SK-N-SH (cell line): ENCODE measurements around the gene WEE1.

Experiments used
- EP300 ChIP-seq, 2 experiments: IDR thresholded peaks; 2 replicates each; pipeline versions ENCODE4 v1.4.0 to v1.6.1; 2012; ENCODE audit warnings: borderline replicate concordance in 1 of 2, low read depth in 1 of 2, low read length in 1 of 2
- EZH2phosphoT487 ChIP-seq: fragments of 200-600 bp; sonication (generic); IDR thresholded peaks from 2 replicates; pipeline ENCODE4 v1.6.1; 2017; ENCODE audit warnings: low read depth, mixed run types, mild to moderate bottlenecking, antibody characterized with exemption, moderate library complexity, borderline replicate concordance
- RAD21 ChIP-seq: IDR thresholded peaks from 2 replicates; pipeline ENCODE4 v1.6.1; 2012; ENCODE audit warnings: mild to moderate bottlenecking, low read length
- RFX5 ChIP-seq: IDR thresholded peaks from 2 replicates; pipeline ENCODE4 v1.6.1; 2012; ENCODE audit warnings: mild to moderate bottlenecking, improper control_type of control experiment, low read length
- TCF12 ChIP-seq: IDR thresholded peaks from 2 replicates; pipeline ENCODE4 v1.4.0; 2012

GRCh38 chr11:9617940-9618339, 44.5 kb downstream of the WEE1 start:
- no peak for TF ChIP-seq RFX5
- TF ChIP-seq RAD21 = no peak
- TF ChIP-seq EP300 (IDR thresholded peaks at IDR 0.05; ENCODE audit: borderline replicate concordance in 1 of 2, low read depth in 1 of 2, low read length in 1 of 2) = no peak
- TF ChIP-seq TCF12 = no peak
- TF ChIP-seq EZH2phosphoT487 = no peak
